ENCODE results near the gene KRTAP9-9. TPM values are rescaled to one million over a fixed set of nuclear protein-coding genes. Genes with fewer than 3 reads are reported as not detected.
A peak's percentile ranks its signal among the peaks of the same experiment; 100 is the strongest.

The KRTAP9-9 gene
- total and polyA plus RNA-seq, 2 donors (not counting 1 experiment from before 2014, with no cell fraction given), result not detected

DNA sequence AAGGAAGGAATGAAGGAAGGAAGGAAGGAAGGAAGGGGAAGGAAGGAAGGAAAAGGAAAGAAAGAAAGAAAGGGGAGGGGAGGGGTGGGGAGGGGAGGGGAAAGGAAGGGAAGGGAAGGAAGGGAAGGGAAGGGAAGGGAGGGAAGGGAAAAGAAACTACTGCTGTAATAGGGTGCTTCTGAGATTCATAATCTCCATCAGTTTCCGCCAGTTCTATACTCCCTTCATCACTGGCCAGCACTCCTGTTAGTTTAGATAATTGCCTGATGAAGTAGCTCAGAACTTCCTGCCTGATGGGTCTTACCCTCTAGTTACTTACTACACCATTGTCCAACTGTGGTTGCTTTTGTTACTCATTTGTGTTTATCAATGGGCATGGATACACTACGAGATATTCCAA is 8.0 kb downstream of the KRTAP9-9 start:
- Histone ChIP-seq H3K4me2 (replicated peaks; ENCODE audit: low read depth, low read length, poor library complexity, severe bottlenecking) (no peak overlapping the region), H3K9me3 (ENCODE audit: control extremely low read depth in 1 of 3, control insufficient read depth in 2 of 3, insufficient read depth in 1 of 3, low read length in 2 of 3) (no peaks in the 10 kb centered on the region), H3K27ac (ENCODE audit: low read length in 2 of 2) (no peak overlapping the region), H2AFZ (ENCODE audit: insufficient read depth, low read depth, low read length, poor library complexity, severe bottlenecking) (no peak overlapping the region), H3K4me3 (ENCODE audit: control extremely low read depth in 1 of 5, extremely low read depth in 1 of 5, insufficient read depth in 1 of 5, low read depth in 2 of 5, low read length in 4 of 5) (no peak overlapping the region), H3K27me3 (replicated peaks in 1 of 4; ENCODE audit: control extremely low read depth in 1 of 4, control insufficient read depth in 3 of 4, insufficient read depth in 4 of 4, low read length in 3 of 4) (peaks cover 0 to 7% (median 3%) of the 10 kb centered on the region in 4 experiments), H4K20me1 (ENCODE audit: control insufficient read depth, insufficient read depth, low read length, poor library complexity, severe bottlenecking) (no peaks in the 10 kb centered on the region), H3K9ac (ENCODE audit: low read length) (no peak overlapping the region), H3K36me3 (replicated peaks in 1 of 2; ENCODE audit: control extremely low read depth in 1 of 2, control insufficient read depth in 1 of 2, extremely low read depth in 1 of 2, insufficient read depth in 2 of 2, low read length in 1 of 2) (no peaks in the 10 kb centered on the region), H3K4me1 (ENCODE audit: control insufficient read depth in 2 of 2, insufficient read depth in 2 of 2, low read length in 2 of 2) (no peaks in the 10 kb centered on the region), H3K79me2 (ENCODE audit: control insufficient read depth, insufficient read depth, low read length) (no peaks in the 10 kb centered on the region)
- ChIA-PET CTCF (no interaction called here), POLR2A (no interaction called here)
- 86% methylated on average over 1 of the region's 2 CpGs for WGBS (ENCODE audit: insufficient coverage)
- TF ChIP-seq EZH2 (IDR thresholded peaks at IDR 0.05; ENCODE audit: borderline replicate concordance, insufficient read depth, low read depth, low read length, poor library complexity, severe bottlenecking), result no peak
- TF ChIP-seq, protein P1, sequence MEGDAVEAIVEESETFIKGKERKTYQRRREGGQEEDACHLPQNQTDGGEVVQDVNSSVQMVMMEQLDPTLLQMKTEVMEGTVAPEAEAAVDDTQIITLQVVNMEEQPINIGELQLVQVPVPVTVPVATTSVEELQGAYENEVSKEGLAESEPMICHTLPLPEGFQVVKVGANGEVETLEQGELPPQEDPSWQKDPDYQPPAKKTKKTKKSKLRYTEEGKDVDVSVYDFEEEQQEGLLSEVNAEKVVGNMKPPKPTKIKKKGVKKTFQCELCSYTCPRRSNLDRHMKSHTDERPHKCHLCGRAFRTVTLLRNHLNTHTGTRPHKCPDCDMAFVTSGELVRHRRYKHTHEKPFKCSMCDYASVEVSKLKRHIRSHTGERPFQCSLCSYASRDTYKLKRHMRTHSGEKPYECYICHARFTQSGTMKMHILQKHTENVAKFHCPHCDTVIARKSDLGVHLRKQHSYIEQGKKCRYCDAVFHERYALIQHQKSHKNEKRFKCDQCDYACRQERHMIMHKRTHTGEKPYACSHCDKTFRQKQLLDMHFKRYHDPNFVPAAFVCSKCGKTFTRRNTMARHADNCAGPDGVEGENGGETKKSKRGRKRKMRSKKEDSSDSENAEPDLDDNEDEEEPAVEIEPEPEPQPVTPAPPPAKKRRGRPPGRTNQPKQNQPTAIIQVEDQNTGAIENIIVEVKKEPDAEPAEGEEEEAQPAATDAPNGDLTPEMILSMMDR (IDR thresholded peaks at IDR 0.05), result no peak
- no peaks in the 10 kb centered on the region for H3K9me3 Mint-ChIP-seq (ENCODE audit: insufficient read depth)
- no peak overlapping the region for H3K27ac Mint-ChIP-seq
- H3K27me3 Mint-ChIP-seq, result peaks cover 70% of the 10 kb centered on the region
- no peak overlapping the region for H3K4me3 Mint-ChIP-seq
- no peak for ATAC-seq (ENCODE audit: low read depth)
- intact Hi-C loops (cut with micrococcal nuclease), result no loop called here
- H3K4me1 Mint-ChIP-seq, result no peaks in the 10 kb centered on the region
- no peak for DNase-seq

DNA sequence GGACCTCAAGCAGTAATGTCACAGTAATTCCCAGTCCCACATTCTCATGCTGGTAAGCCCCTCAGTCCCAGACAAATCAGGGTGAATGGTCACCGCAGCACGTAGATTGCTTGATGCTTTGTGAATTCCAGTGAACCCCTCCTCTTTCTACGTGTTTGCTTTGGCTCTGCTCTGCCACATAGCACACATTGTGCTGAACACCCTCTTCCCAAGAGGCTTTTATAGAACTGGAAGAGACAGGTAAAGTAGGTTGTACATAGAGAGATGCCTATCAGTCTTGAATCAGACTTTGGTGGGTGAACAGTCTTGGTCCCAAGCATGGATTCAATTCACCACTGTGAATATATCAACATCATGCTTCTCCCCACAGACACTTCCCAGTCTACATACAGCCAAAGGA is 9.4 kb downstream of the KRTAP9-9 start:
- Histone ChIP-seq H3K4me2 (replicated peaks; ENCODE audit: low read depth, low read length, poor library complexity, severe bottlenecking) (no peak overlapping the region), H4K20me1 (ENCODE audit: control insufficient read depth, insufficient read depth, low read length, poor library complexity, severe bottlenecking) (no peaks in the 10 kb centered on the region), H3K79me2 (ENCODE audit: control insufficient read depth, insufficient read depth, low read length) (no peaks in the 10 kb centered on the region), H3K4me1 (ENCODE audit: control insufficient read depth in 2 of 2, insufficient read depth in 2 of 2, low read length in 2 of 2) (no peaks in the 10 kb centered on the region), H2AFZ (ENCODE audit: insufficient read depth, low read depth, low read length, poor library complexity, severe bottlenecking) (no peak overlapping the region), H3K4me3 (ENCODE audit: control extremely low read depth in 1 of 5, extremely low read depth in 1 of 5, insufficient read depth in 1 of 5, low read depth in 2 of 5, low read length in 4 of 5) (no peak overlapping the region), H3K9me3 (ENCODE audit: control extremely low read depth in 1 of 3, control insufficient read depth in 2 of 3, insufficient read depth in 1 of 3, low read length in 2 of 3) (no peaks in the 10 kb centered on the region), H3K9ac (ENCODE audit: low read length) (no peak overlapping the region), H3K27ac (ENCODE audit: low read length in 2 of 2) (no peak overlapping the region), H3K36me3 (replicated peaks in 1 of 2; ENCODE audit: control extremely low read depth in 1 of 2, control insufficient read depth in 1 of 2, extremely low read depth in 1 of 2, insufficient read depth in 2 of 2, low read length in 1 of 2) (no peaks in the 10 kb centered on the region), H3K27me3 (replicated peaks in 1 of 4; ENCODE audit: control extremely low read depth in 1 of 4, control insufficient read depth in 3 of 4, insufficient read depth in 4 of 4, low read length in 3 of 4) (no peaks in the 10 kb centered on the region)
- no peak overlapping the region for H3K4me3 Mint-ChIP-seq
- ChIA-PET CTCF (no interaction called here), POLR2A (no interaction called here)
- intact Hi-C loops (cut with micrococcal nuclease), result loop anchor here (1.0 kb wide), 1 partner anchor 12 kb away; no protein-coding TSS in a partner anchor
- no peaks in the 10 kb centered on the region for H3K4me1 Mint-ChIP-seq
- TF ChIP-seq EZH2 (IDR thresholded peaks at IDR 0.05; ENCODE audit: borderline replicate concordance, insufficient read depth, low read depth, low read length, poor library complexity, severe bottlenecking), result no peak
- TF ChIP-seq, protein P1 (IDR thresholded peaks at IDR 0.05), result no peak
- DNase-seq (peak; percentile 0), ATAC-seq (ENCODE audit: low read depth) (no peak)
- WGBS (ENCODE audit: insufficient coverage), result 100% methylated on average over 2 of the region's 3 CpGs
- peaks cover 58% of the 10 kb centered on the region for H3K27me3 Mint-ChIP-seq
- H3K27ac Mint-ChIP-seq, result no peak overlapping the region
- no peaks in the 10 kb centered on the region for H3K9me3 Mint-ChIP-seq (ENCODE audit: insufficient read depth)

All from B cell (primary cell).